IMR-90 (cell line): ENCODE measurements around the gene OR5AC2. TPM values are rescaled to one million over a fixed set of nuclear protein-coding genes. Genes with fewer than 3 reads are reported as not detected.

Experiments used
- ATAC-seq: fragments of 200-7000 bp; cut with Tn5 transposase; 2 replicates; pipeline ENCODE4 v1.9.1; 2020; ENCODE audit warnings: low read depth, mild to moderate bottlenecking, moderate library complexity
- BruUV-seq: library from RNA; stranded (reverse); fragments of 400-500 nt; replicated peaks from 2 replicates; lab custom pipeline; 2021; lab: Mats Ljungman, UMichigan
- CTCF ChIA-PET: fragments of 300-600 bp; formaldehyde crosslinking; extraction: SDS; loops from one replicate; lab custom pipeline; 2021; ENCODE audit warnings: antibody characterized with exemption; lab: Yijun Ruan, JAX
- POLR2A ChIA-PET: fragments of 300-600 bp; sonication (Branson Sonifier 250); formaldehyde crosslinking; loops from one replicate; lab custom pipeline; 2022; ENCODE audit warnings: antibody characterized with exemption; ENCODE audit not compliant: unreplicated experiment; lab: Charles Lee
- DNase-seq: peaks from one replicate; pipeline ENCODE4 v3.0.0; 2013
- H2AFZ ChIP-seq: replicated peaks from 2 replicates; pipeline ENCODE3; 2013; ENCODE audit warnings: low read length, mild to moderate bottlenecking; ENCODE audit not compliant: poor library complexity
- H2AK5ac ChIP-seq: 2 replicates; pipeline ENCODE4 v1.6.1; 2013; ENCODE audit warnings: low read depth, low read length, inconsistent platforms
- H2AK9ac ChIP-seq: replicated peaks from 2 replicates; pipeline ENCODE3; 2013; ENCODE audit warnings: mild to moderate bottlenecking, low read depth, low read length, moderate library complexity; ENCODE audit not compliant: poor library complexity
- H2BK120ac ChIP-seq: 2 replicates; pipeline ENCODE4 v1.6.1; 2013; ENCODE audit warnings: low read depth, low read length, inconsistent platforms
- H2BK15ac ChIP-seq: 3 replicates; pipeline ENCODE4 v1.6.1; 2013; ENCODE audit warnings: low read depth, low read length, inconsistent platforms
- H2BK20ac ChIP-seq: 2 replicates; pipeline ENCODE4 v1.6.1; 2013; ENCODE audit warnings: low read depth, mild to moderate bottlenecking, inconsistent platforms, low read length, moderate library complexity
- H2BK5ac ChIP-seq: 2 replicates; pipeline ENCODE4 v1.6.1; 2013; ENCODE audit warnings: mild to moderate bottlenecking, low read depth, low read length, inconsistent platforms; ENCODE audit not compliant: poor library complexity, severe bottlenecking
- H3K14ac ChIP-seq: replicated peaks from 2 replicates; pipeline ENCODE4 v1.6.1; 2013; ENCODE audit warnings: low read depth, low read length, inconsistent platforms
- H3K18ac ChIP-seq: 2 replicates; pipeline ENCODE4 v1.6.1; 2013; ENCODE audit warnings: low read depth, low read length, control low read depth
- H3K23ac ChIP-seq: 2 replicates; pipeline ENCODE4 v1.6.1; 2013; ENCODE audit warnings: low read depth, low read length, inconsistent platforms
- H3K27ac ChIP-seq: 2 replicates; pipeline ENCODE4 v1.5.1; 2013; ENCODE audit warnings: mild to moderate bottlenecking, control low read depth, low read length; ENCODE audit not compliant: insufficient read depth
- H3K27me3 ChIP-seq: 2 replicates; pipeline ENCODE4 v1.6.1; 2013; ENCODE audit warnings: low read length; ENCODE audit not compliant: control insufficient read depth, insufficient read depth
- H3K36me3 ChIP-seq: 2 replicates; pipeline ENCODE4 v1.6.1; 2013; ENCODE audit warnings: low read length, mixed read lengths; ENCODE audit not compliant: control insufficient read depth, insufficient read depth
- H3K4ac ChIP-seq: 2 replicates; pipeline ENCODE4 v1.6.1; 2013; ENCODE audit warnings: low read depth, low read length, inconsistent platforms
- H3K4me1 ChIP-seq: 2 replicates; pipeline ENCODE4 v1.6.1; 2013; ENCODE audit warnings: low read length, mixed read lengths; ENCODE audit not compliant: control insufficient read depth, insufficient read depth
- H3K4me2 ChIP-seq: 2 replicates; pipeline ENCODE4 v1.6.1; 2013; ENCODE audit warnings: low read depth, mild to moderate bottlenecking, control low read depth, low read length, moderate library complexity
- H3K4me3 ChIP-seq: 2 replicates; pipeline ENCODE4 v1.5.1; 2013; ENCODE audit warnings: low read depth, mild to moderate bottlenecking, control low read depth, low read length, moderate library complexity; ENCODE audit not compliant: insufficient read depth
- H3K56ac ChIP-seq: 2 replicates; pipeline ENCODE4 v1.6.1; 2013; ENCODE audit warnings: low read length, inconsistent platforms; ENCODE audit not compliant: insufficient read depth; ENCODE audit errors: extremely low read depth
- H3K79me1 ChIP-seq, 2 experiments: 2 replicates each; pipeline ENCODE4 v1.6.1; 2013; ENCODE audit warnings: low read length in 2 of 2, inconsistent platforms in 1 of 2, low read depth in 1 of 2
- H3K9ac ChIP-seq: 2 replicates; pipeline ENCODE4 v1.6.1; 2013; ENCODE audit warnings: low read depth, low read length, control low read depth
- H3K9me1 ChIP-seq: 2 replicates; pipeline ENCODE4 v1.6.1; 2013; ENCODE audit warnings: low read length, inconsistent platforms; ENCODE audit not compliant: insufficient read depth
- H3K9me3 ChIP-seq: 2 replicates; pipeline ENCODE4 v1.6.1; 2013; ENCODE audit warnings: low read length; ENCODE audit not compliant: control insufficient read depth, insufficient read depth
- H4K20me1 ChIP-seq: 2 replicates; pipeline ENCODE4 v1.6.1; 2013; ENCODE audit warnings: low read length, inconsistent platforms; ENCODE audit not compliant: insufficient read depth
- H4K5ac ChIP-seq: 2 replicates; pipeline ENCODE4 v1.6.1; 2013; ENCODE audit warnings: mild to moderate bottlenecking, low read depth, low read length, control low read depth
- H4K8ac ChIP-seq, 2 experiments: 2 replicates each; pipeline ENCODE4 v1.6.1; 2013; ENCODE audit warnings: low read depth in 2 of 2, low read length in 2 of 2, control low read depth in 1 of 2, inconsistent platforms in 1 of 2
- H4K91ac ChIP-seq: 2 replicates; pipeline ENCODE4 v1.6.1; 2013; ENCODE audit warnings: low read depth, low read length, inconsistent platforms; ENCODE audit not compliant: insufficient read depth
- BHLHE40 ChIP-seq: fragments of 150-350 bp; IDR thresholded peaks from 2 replicates; pipeline ENCODE4 v1.6.1; 2016; ENCODE audit warnings: mild to moderate bottlenecking, low read depth, low read length
- CEBPB ChIP-seq: IDR thresholded peaks from 2 replicates; pipeline ENCODE4 v1.6.1; 2012; ENCODE audit warnings: low read depth, low read length, improper control_type of control experiment
- MAZ ChIP-seq: IDR thresholded peaks from 2 replicates; pipeline ENCODE4 v1.6.1; 2012; ENCODE audit warnings: low read depth, mild to moderate bottlenecking, low read length, improper control_type of control experiment, moderate library complexity, borderline replicate concordance
- POLR2A ChIP-seq: IDR thresholded peaks from 2 replicates; pipeline ENCODE4 v1.6.1; 2012; ENCODE audit warnings: mild to moderate bottlenecking, low read depth, low read length
- WGBS, 2 experiments: methylation state at CpG; one replicate each; pipeline versions ENCODE4 v1.1.5 to v1.1.7; 2013; ENCODE audit warnings: missing lambda C conversion rate in 2 of 2; ENCODE audit not compliant: insufficient read length in 1 of 2; ENCODE audit errors: extremely low coverage in 2 of 2; 5-methylcytosine and 5-hydroxymethylcytosine counted together
- dilution Hi-C: fragments of 300-500 bp; cut with HindIII; formaldehyde crosslinking; loops from one replicate; pipeline ENCODE4 v1.14.3; 2018; ENCODE audit warnings: low sequenced_read_pairs; ENCODE audit not compliant: unreplicated experiment
- in situ Hi-C: fragments of 300-500 bp; cut with MboI; formaldehyde crosslinking; loops from 3 replicates; pipeline ENCODE4 v1.14.3; 2019; ENCODE audit warnings: low sequenced_read_pairs, inconsistent platforms, mixed read lengths
- intact Hi-C: fragments of 100-400 bp; cut with micrococcal nuclease; formaldehyde crosslinking; loops from 2 replicates; pipeline ENCODE4 v1.10.0; 2022
- polyA plus RNA-seq, 3 experiments: library from polyadenylated mRNA; depleted of rRNA; stranded (reverse); fragments of >200 nt; gene quantifications; 2 replicates each; pipeline ENCODE4 v1.2.3, GENCODE V29; 2012; ENCODE audit warnings: low replicate concordance in 1 of 3
- total RNA-seq: library from RNA; depleted of rRNA; stranded (reverse); fragments of >200 nt; gene quantifications from 2 replicates; pipeline ENCODE4 v1.2.3, GENCODE V29; 2012
- TF ChIP-seq, protein P1 (sequence below): fragments of 150-350 bp; IDR thresholded peaks from 2 replicates; pipeline ENCODE4 v1.6.1; 2016; ENCODE audit warnings: low read depth, mild to moderate bottlenecking, low read length, moderate library complexity, borderline replicate concordance

OR5AC2 gene
- total and polyA plus RNA-seq, 2 of the 4 experiments (the other 2 are of a cell fraction) = not detected

DNA sequence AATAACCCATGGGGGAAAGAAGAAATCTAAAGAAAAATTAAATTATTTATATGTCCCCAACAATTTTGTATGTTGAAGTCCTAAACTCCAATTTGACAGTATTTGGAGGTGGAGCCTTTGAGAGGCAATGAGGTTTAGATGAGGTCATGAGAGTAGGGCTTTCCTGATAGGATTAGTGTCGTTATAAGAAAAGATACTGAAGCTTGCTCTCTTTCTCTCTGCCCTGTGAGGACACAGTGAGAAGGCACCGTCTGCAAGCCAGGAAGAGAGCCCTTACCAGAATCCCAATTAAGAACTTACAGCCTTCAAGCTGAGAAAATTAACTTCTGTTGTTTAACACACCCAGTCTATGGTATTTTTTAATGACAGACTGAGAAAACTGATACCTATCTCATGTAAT, 16.1 kb upstream of the OR5AC2 start:
- Histone ChIP-seq H3K14ac (no peak overlapping the region), H3K23ac (no peak overlapping the region), H2AFZ (no peak overlapping the region), H2BK5ac (no peak overlapping the region), H4K5ac (no peak overlapping the region), H4K8ac (no peak overlapping the region), H3K9ac (no peak overlapping the region), H3K27ac (no peak overlapping the region), H3K9me3 (no peaks in the 10 kb centered on the region), H3K4me2 (no peak overlapping the region), H2AK9ac (no peak overlapping the region), H3K4me1 (no peaks in the 10 kb centered on the region), H4K20me1 (no peaks in the 10 kb centered on the region), H2AK5ac (no peak overlapping the region), H3K56ac (no peak overlapping the region), H3K27me3 (no peaks in the 10 kb centered on the region), H2BK15ac (no peak overlapping the region), H3K4me3 (no peak overlapping the region), H3K36me3 (no peaks in the 10 kb centered on the region), H3K9me1 (no peaks in the 10 kb centered on the region), H3K4ac (no peak overlapping the region), H2BK120ac (no peak overlapping the region), H3K18ac (no peak overlapping the region), H4K91ac (no peak overlapping the region), H3K79me1 (no peaks in the 10 kb centered on the region), H2BK20ac (no peak overlapping the region)
- TF ChIP-seq, protein P1, sequence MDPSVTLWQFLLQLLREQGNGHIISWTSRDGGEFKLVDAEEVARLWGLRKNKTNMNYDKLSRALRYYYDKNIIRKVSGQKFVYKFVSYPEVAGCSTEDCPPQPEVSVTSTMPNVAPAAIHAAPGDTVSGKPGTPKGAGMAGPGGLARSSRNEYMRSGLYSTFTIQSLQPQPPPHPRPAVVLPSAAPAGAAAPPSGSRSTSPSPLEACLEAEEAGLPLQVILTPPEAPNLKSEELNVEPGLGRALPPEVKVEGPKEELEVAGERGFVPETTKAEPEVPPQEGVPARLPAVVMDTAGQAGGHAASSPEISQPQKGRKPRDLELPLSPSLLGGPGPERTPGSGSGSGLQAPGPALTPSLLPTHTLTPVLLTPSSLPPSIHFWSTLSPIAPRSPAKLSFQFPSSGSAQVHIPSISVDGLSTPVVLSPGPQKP = no peak
- TF ChIP-seq MAZ (no peak), CEBPB (no peak), POLR2A (no peak), BHLHE40 (no peak)
- no TSS peak for BruUV-seq
- POLR2A ChIA-PET = no interaction called here
- ATAC-seq (no peak), DNase-seq (no peak)
- CTCF ChIA-PET = interaction anchor here (1.1 kb wide), 1 partner anchor 118 kb away, joined by 4 read pairs; no protein-coding TSS in a partner anchor
- WGBS, 2 experiments = no CpG with 5 or more reads among the region's 2 CpGs
- in situ Hi-C loops = no loop called here
- intact Hi-C loops = no loop called here
- dilution Hi-C loops = no loop called here
